ENCODE results near the gene CNTN4.

DNA sequence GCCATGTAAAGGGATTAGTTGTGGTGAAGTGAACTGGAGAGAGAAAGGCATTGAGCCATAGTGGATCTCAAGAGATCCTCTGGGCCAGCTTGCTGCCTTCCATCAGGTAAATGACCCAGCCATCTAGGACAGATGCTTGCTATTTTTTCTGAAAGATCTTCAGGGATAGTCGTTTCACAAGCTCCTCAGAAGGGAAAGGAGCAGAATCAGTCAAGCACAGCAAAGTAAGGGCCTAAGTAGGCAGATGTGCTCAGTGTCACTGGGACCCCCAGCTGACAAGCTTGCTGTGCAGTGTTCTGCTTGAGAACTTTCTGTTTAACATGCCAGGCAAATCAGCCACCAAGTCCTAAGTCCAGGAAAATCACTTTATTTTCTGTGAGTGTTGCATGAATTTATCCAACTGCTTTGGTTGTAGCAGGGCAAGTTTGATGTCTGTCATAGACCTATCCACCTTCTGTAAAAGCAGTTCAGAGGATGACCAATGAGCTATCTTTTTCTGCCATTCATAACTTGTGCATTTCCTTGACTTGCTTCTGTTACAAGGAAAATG lies 691.7 kb downstream of the CNTN4 start:
- TF ChIP-seq, protein P1, sequence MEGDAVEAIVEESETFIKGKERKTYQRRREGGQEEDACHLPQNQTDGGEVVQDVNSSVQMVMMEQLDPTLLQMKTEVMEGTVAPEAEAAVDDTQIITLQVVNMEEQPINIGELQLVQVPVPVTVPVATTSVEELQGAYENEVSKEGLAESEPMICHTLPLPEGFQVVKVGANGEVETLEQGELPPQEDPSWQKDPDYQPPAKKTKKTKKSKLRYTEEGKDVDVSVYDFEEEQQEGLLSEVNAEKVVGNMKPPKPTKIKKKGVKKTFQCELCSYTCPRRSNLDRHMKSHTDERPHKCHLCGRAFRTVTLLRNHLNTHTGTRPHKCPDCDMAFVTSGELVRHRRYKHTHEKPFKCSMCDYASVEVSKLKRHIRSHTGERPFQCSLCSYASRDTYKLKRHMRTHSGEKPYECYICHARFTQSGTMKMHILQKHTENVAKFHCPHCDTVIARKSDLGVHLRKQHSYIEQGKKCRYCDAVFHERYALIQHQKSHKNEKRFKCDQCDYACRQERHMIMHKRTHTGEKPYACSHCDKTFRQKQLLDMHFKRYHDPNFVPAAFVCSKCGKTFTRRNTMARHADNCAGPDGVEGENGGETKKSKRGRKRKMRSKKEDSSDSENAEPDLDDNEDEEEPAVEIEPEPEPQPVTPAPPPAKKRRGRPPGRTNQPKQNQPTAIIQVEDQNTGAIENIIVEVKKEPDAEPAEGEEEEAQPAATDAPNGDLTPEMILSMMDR (IDR thresholded peaks at IDR 0.05; ENCODE audit: low read length): no peak
- TF ChIP-seq EZH2phosphoT487 (IDR thresholded peaks at IDR 0.05; ENCODE audit: low read length): no peak
